HG02588 (cell line): Measurements from ENCODE around the gene CD163L1.

Experiments
- ATAC-seq: cut with Tn5 transposase; IDR thresholded peaks from one replicate; pipeline ENCODE4 v1.9.1; 2021; ENCODE audit warnings: mild to moderate bottlenecking, moderate library complexity; ENCODE audit not compliant: unreplicated experiment

CD163L1 gene

DNA sequence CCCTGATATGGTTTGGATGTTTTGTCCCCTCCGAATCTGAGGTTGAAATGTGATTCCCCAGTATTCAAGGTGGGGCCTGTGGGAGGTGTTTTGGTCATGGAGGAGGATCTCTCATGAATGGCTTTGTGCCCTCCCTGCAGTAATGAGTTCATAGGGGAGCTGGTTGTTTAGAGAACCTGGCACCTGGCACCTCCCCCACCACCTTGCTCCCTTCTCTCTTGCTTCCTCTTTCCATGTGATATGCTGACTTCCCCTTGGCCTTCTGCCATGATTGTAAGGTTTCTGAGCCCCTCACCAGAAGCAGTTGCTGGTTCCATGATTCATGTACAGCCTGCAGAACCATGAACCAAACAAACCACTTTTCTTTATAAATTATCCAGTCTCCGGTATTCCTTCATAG lies 32.6 kb downstream of the CD163L1 start:
- no peak for ATAC-seq

GRCh38 chr12:7404275-7404674 lies 39.7 kb downstream of the CD163L1 start:
- no peak for ATAC-seq

DNA sequence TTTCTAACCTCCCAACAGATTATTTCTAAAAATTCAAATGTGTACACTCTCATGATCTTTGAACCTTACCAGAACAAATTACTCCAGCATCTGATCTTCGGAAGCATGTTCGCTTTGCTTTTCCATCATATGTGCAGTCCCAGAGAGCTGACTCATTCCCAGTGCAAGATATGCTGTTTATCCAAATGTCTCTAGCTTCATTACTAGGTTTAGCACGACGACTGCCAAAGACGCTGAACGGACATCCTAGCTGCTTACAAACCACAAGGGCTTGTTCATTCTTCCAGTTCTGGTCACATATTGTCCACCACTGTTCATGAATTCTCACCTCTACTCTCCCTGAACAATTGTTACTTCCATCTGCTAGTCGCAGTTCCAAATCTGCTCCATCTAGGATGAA lies 40.5 kb downstream of the CD163L1 start:
- no peak for ATAC-seq

- ATAC-seq = no peak
Measured at GRCh38 chr12:7399089-7399488, 44.9 kb downstream of the CD163L1 start.

- no peak for ATAC-seq
Measured at GRCh38 chr12:7396418-7396817, 47.5 kb downstream of the CD163L1 start.

GRCh38 chr12:7395950-7396349 lies 48.0 kb downstream of the CD163L1 start:
- ATAC-seq = no peak

DNA sequence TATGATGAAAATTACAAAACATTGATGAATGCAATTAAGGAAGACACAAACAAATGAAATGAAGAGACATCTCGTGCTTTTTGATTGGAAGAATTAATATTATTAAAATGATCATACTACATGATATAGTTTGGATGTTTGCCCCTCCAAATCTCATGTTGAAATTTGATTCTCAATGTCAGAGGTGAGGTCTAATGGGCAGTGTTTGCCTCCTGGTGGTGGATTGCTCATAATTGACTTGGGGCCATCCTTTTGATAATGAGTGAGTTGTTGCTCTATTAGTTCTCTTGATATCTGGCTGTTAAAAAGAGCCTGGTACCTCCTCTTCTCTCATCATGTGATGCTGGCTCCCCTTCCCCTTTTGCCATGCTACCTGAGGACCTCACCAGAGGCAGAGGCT lies 56.7 kb downstream of the CD163L1 start:
- no peak for ATAC-seq

DNA sequence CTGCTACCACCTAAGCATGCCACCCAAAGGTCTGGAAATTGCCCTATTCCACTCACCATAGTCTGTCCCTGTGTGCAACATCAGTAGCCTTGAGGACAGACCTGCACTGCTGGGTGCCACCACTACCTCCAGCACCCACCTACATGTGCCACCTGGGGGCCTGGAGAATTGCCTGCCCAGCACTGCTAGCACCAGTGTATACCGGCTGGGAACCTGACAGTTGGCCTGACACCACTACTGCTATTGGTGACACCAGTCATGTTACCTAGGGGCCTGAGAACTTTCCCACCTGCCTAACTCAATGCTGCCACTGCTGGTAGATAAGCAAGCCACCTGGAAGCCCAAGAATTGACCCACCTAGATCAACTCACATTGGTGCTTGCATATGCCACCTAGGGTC lies 60.8 kb downstream of the CD163L1 start:
- no peak for ATAC-seq

DNA sequence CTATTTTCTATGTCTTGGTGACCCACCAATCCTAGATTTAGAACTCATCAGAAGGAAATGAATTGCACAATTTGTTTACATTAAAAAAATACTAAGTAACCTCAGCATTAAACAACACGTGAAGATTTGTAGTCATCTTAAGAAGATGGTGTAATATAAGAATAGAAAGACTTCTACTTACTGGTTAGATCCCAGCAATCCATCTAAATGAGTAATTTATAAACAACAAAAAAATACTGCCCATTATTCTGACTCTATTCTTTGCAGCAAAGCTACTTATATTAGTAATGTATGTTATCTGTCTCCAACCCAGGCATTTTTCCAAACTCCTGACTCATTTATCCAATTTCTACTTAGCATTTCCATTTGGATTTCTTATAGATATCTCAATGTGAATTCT lies 67.8 kb downstream of the CD163L1 start:
- ATAC-seq = no peak

DNA sequence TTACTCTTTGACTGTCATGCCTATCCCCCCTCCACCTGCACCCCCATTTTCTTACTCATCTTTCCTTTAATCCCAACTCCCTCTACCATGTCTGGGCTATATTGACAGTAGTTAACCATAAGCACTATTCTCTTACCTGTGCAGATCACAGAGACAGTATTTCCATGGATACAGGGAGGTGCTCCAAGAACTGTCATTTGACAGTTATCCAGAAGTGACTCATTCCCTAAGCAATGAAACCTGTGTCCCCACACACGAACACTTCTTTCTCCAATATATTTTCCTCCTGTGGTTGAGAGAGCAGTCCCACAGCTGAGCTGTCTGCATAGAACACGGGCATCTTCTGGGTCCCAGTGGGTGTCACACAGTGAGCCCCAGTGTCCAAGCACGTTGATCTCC lies 68.8 kb downstream of the CD163L1 start:
- no peak for ATAC-seq

- no peak for ATAC-seq
Measured at GRCh38 chr12:7374423-7375144, 69.4 kb downstream of the CD163L1 start.

- ATAC-seq = no peak
Measured at GRCh38 chr12:7373226-7373625, 70.7 kb downstream of the CD163L1 start.

DNA sequence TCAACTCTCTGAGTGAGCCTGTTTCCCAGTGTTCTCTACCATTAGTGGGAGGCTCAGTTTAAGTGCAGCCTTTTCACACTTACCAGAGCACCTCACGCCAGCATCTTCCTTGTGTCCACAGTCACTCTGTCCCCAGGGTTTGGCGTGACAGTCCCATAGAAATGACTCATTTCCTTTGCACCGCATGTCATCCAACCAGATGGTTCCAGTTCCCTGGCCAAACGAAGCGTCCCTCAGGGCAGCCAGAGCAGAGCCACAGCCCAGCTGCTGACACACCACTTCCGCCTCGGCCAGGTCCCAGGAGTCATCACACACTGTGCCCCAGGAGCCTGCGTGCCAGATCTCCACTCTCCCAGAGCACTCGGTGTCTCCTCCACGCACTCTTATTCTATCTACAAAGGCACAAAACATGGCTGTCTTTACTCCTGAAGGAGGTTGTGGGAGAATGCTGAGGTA lies 74.7 kb downstream of the CD163L1 start:
- ATAC-seq = no peak

DNA sequence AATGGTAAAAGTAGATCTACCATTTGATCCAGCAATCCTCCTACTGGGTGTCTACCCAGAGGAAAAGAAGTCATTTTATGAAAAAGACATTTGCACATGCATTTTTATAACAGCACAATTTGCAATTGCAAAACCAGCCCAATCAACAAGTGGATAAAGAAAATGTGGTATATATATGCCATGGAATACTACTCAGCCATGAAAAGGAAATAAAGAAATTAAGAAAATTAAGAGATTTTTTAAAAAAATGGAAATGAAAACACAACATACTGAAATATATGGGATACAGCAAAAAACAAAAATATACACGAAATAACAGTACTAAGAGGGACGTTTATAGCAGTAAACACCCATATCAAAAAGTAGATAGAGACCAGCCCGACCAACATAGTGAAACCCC lies 81.2 kb downstream of the CD163L1 start:
- no peak for ATAC-seq

DNA sequence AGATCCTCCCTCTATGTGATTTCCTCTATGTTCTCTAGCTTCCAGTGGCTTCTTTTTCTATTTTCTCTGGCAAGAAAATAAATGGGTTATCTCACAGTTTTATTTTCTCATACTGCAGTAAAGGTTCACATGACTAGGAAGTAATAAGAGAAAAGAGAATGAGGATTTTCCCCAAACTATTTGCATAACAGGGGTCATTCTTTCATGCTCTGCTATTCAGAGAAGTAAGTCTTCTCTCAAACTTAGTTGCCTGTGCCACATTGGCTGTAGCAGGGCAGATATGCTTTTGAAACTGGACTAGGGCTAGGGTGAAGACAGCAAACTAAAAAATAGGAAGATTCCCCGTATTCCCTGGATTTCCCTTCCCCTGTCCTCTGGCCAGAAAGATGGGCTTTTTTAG lies 82.7 kb downstream of the CD163L1 start:
- ATAC-seq = no peak

DNA sequence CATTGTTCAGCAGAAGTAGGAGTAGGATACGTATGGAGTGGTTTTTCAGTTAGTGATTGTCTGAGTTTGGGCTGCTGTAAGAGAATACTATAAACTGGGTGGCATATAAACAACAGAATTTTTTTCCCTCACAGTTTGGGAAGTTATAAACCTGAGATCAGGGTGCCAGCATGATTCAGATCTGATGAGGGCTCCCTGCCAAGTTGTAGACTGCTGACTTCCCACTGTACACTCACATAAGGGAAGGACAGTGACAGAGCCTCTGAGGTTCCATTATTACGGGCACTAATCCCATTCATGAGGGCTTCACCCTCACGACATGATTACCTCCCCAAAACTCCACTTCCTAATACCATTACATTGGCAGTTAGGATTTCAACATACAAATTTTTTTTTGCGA lies 89.4 kb downstream of the CD163L1 start:
- no peak for ATAC-seq

DNA sequence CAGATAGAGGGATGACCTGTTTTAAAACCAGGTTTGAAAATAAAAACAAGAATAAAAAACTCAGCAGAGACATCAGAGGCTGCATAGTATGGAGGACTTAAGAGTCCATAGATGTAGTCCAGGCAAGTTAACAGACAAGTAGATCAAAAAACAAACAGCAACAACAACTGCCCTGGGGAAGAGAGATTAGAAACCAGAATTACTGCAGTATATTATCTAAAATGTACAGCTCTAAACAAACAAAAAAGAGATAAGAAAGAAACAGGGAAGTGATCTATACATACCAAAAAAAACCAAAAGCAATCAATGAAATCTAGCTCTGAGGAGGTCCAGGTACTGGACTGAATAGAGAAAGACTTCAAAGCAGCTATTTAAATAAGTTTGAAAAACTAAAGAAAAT lies 91.3 kb downstream of the CD163L1 start:
- no peak for ATAC-seq

- no peak for ATAC-seq
Measured at GRCh38 chr12:7351177-7351576, 92.8 kb downstream of the CD163L1 start.

DNA sequence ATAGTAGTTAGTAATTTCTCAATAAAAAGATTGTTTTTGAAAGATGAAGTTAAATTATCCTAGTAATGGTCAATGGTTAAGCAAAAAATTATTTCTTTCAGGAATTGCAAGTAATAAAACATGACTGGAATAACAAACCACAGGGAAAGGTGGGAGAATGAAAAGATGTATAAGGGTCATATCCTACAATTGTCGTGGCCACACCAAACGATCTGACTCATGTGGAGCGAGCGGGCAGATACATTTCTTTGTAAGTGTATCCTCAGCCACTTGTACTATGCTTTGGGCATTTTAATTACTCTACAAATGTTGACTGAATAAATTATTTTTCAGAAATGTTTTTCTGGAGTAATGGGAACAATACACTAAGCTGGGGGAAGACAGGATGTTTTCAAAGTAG lies 94.5 kb downstream of the CD163L1 start:
- ATAC-seq = no peak

GRCh38 chr12:7346551-7347225 lies 97.3 kb downstream of the CD163L1 start:
- no peak for ATAC-seq

DNA sequence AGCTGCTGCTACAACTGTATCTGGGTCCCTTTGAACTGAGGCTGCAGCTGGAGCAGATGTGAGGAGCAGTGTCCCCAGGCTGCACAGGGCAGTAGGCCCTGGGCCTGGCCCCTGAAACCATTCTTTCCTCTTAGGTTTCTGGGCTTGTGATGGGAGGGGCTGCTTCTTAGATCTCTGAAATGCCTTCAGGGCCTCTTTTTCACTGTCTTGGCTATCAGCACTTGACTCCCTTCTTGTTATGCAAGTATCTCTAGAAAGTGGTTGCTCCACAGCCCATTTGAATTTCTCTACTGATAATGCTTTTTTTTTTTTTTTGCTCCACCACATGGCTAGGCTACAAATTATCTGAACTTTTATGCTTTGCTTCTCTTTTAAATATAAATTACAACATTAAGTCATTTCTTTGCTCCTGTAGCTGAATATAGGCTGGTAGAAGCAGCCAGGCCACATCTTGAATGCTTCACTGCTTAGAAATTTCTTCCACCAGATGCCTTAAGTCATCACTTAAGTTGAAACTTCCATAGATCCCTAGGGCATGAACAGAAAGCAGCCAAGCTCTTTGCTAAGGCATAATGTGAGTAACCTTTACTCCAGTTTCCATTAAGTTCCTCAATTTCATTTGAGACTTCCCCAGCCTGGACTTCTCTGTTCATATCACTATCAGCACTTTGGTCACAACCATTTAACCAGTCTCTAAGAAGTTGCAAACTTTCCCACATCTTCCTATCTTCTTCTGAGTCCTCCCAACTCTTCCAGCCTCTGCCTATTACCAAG lies 98.9 kb downstream of the CD163L1 start:
- no peak for ATAC-seq

- no peak for ATAC-seq
Measured at GRCh38 chr12:7339675-7340074, 104.3 kb downstream of the CD163L1 start.
